A549 treated with Mapracorat at 1 μM for 4 hours (cell line): ENCODE results near the gene PLCD4. TPM values are rescaled to one million over a fixed set of nuclear protein-coding genes. Genes with fewer than 3 reads are reported as not detected.

Experiments
- total RNA-seq: library from RNA; stranded (reverse); fragments of 200-300 nt; extraction: Qiagen RNA extraction; gene quantifications from 5 replicates; pipeline ENCODE4 v1.2.3, GENCODE V29; 2022

PLCD4 gene
- 0.29 to 0.56 TPM (median 0.39 TPM) in 5 replicates for total RNA-seq

DNA sequence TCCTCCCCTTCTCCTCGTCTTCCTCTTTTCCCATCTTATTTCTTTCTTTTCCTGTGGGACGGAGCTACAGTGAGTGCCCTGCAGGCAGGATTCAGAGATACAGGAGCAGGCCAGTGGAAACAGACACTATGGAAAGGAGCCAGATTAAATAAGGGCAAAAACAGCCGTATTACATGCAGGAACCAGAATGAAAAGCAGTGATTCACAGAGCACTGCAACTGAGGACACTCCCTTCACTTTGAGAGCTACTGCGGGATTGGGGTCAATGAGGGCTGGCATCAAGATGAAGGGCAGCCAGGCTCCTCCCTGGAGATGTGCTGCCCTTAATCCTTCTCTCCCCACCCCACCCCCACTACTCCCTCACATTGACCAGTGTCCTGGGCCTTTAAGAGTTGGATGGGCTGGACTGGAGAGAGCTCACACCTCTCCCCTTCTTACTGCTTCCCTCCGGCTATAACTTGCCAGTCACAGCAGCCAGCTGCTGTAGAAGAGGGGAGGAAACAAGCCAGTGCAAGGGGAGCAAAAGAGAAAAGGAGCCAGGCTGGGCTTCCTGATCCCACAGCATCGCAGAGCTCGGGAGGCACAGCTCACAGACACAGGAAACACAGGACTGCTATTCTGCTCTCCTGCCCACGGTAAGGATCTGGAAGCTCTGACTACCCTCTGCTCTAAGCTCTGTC lies at the start of gene PLCD4:
Gene PLCD4, plus strand, starts transcription at position 464 of the 680 bp plus-strand sequence. CDS start 7,841 bp downstream, outside the sequence.

DNA sequence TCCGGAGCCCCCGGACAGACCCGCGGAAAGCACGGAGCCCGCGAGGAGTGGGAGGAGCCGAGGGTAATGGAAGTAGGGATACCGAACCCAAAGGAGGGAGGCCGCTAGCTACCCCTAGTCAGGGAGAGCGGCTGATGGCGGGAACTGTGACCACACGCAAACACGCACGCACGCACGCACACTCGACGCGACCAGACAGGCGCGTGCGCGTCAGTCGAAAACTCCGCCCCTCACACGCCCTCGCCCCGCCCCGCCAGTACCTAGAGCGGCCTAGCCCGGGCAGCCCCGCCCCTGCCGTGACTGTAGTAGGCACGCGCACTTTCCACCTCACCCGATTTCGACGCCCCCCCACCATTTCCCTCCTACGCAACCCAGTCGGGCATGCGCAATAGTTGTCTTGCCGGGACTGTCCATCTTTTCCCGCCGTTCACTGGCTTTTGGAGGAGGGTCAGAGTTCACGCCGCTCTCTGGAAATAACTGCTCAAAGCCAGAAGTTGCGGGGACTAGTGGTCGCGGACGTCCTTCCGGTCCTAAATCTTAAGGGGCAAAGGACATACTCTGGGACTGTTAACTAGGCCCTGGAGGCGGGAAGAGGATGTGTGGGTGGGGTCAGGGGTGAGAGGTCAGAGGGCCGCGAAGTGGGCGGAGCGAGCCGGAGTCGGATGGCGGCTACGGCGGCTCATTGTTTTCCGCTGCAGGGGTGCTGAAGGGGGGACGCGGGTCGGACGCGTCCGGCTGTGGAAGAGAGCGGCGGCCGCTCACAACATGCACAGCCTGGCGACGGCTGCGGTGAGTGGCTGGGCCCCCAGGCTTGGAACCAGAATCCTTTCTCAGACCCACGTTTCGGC lies 39.3 kb upstream of the PLCD4 start, which contains the start of the genes CNOT9 and USP37:
Gene CNOT9, plus strand, starts transcription at position 650 of the 848 bp plus-strand sequence. Its CDS starts 116 bp downstream, at position 766.
Gene USP37, minus strand, starts transcription at position 162 of the 848 bp plus-strand sequence. CDS start 9,698 bp downstream, outside the sequence.

DNA sequence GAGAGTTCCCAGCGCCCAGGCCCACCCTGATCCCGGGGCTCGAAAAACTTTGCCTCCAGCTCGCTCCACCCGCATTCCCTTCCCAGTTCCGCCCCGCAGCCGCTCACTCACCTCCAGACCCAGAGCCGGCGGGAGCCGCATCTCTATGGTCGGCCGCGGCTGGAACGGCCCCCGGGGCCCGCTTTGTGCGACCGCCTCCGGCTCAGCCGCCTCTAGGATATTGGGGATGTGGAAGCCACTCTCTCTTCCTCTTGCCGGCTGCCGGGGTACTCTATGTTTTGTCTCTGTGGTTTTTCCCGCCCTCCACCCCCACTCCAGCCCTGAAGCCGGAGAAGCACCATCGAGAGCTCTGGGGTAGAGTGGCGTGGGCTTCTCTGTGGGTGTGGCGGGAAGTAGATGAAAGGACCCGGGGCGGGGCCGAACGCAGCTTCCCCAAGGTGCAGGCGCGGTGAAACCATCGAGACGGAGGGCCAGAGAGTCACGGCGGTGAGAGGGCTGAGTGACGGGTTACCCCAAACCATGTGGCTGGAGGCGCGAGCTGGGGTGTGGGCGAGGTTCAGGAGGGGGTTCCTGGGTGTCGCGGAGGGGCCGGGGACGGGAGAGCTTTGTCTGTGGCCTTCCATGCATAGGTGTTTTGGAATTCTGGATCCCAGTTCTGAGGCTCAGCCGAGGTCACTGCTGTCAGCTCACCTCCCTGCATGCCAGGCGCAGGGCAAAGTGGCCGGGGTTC lies 51.7 kb downstream of the PLCD4 start, which contains the start of the genes BCS1L and ZNF142:
Gene BCS1L, plus strand, starts transcription at position 426 of the 730 bp plus-strand sequence. CDS start 1,305 bp downstream, outside the sequence.
Gene ZNF142, minus strand, starts transcription at position 366 of the 730 bp plus-strand sequence. CDS start 3,194 bp downstream, outside the sequence.

DNA sequence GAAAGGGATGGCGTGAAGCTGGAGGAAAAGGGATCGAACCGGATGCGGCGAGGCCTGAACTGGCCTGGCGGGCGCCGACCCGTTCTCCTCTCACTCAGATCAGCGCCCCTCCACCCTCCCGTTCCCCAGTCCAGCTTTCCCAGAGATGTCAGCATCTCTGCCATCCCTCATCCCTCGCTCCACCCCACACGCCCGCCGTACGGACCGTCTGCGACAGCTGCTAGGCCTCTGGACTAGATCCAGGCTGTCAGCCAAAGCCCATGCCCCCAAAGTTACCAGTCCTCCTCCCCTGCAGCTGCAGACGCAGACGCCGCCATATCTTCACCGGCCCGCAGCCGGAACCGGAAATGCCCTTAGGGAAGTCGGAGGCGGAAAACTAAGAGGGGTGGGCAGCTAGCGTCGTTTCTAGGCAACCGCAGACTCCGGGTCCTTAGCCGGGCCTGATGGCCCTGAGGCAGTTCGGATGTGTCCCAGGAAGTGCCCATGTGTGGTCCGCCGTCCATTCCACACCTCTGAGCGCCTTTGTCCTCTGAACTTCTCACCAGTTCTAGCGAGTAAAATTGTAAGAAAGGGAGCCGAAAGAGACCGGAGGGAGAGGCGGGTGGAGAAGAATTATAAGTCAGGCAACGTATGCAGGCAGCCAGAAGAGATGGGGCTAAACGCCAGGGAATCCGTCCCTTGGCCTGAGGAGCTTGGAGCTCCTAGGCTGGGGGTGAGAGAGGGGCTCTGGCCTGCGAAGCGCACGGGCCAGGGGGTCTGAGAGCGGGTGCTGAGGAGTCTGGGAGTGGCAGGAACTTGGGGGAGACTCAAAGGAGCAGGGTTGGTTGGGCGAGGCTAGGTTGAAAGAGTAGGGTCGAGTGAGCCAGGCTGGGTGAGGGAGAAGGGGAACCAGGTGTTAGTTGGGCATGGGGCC lies 64.2 kb downstream of the PLCD4 start, which contains the start of the genes RNF25 and STK36:
Gene RNF25, minus strand, starts transcription at position 349 of the 913 bp plus-strand sequence. Its CDS starts 32 bp downstream, at position 317.
Gene STK36, plus strand, starts transcription at position 433 of the 913 bp plus-strand sequence. CDS start 744 bp downstream, outside the sequence.

Other genes starting within 250 kb of the PLCD4 start
- 0.11 to 0.26 TPM (median 0.15 TPM) in 5 replicates for gene SLC11A1, start 225.6 kb upstream of the PLCD4 start, total RNA-seq
- gene CTDSP1, start 208.0 kb upstream of the PLCD4 start, total RNA-seq = 57.3 to 73.2 TPM (median 71.0 TPM) in 5 replicates
- 0.13 to 0.51 TPM (median 0.21 TPM) in 5 replicates for gene VIL1, start 188.8 kb upstream of the PLCD4 start, total RNA-seq
- 4.3 to 6.4 TPM (median 4.9 TPM) in 5 replicates for gene USP37, start 39.5 kb upstream of the PLCD4 start, total RNA-seq
- gene CNOT9, start 39.1 kb upstream of the PLCD4 start, total RNA-seq = 39.2 to 43.7 TPM (median 41.6 TPM) in 5 replicates
- 12.7 to 19.0 TPM (median 17.1 TPM) in 5 replicates for gene ZNF142, start 51.7 kb downstream of the PLCD4 start, total RNA-seq
- 40.0 to 53.1 TPM (median 43.5 TPM) in 5 replicates for gene BCS1L, start 51.8 kb downstream of the PLCD4 start, total RNA-seq
- 50.2 to 55.3 TPM (median 51.5 TPM) in 5 replicates for gene RNF25, start 64.1 kb downstream of the PLCD4 start, total RNA-seq
- gene STK36, start 64.2 kb downstream of the PLCD4 start, total RNA-seq = 9.1 to 12.7 TPM (median 12.4 TPM) in 5 replicates
- gene TTLL4, start 102.9 kb downstream of the PLCD4 start, total RNA-seq = 24.1 to 32.8 TPM (median 24.6 TPM) in 5 replicates
- 0.14 to 0.16 TPM (median 0.15 TPM) in 3 of 5 replicates, not detected in the others for gene CYP27A1, start 174.2 kb downstream of the PLCD4 start, total RNA-seq
- gene PRKAG3, start 223.9 kb downstream of the PLCD4 start, total RNA-seq = not detected in 5 replicates